Measurements from ENCODE around the gene ARHGAP33. TPM values are rescaled to one million over a fixed set of nuclear protein-coding genes. Genes with fewer than 3 reads are reported as not detected.
A peak's percentile ranks its signal among the peaks of the same experiment; 100 is the strongest.

ARHGAP33 gene
- polyA plus RNA-seq, 6 donors from 2014 or later = 0.58 TPM; not detected in 5

- Mint-ChIP-seq H3K4me3 (peak overlapping the region in 2 of 8 donors; percentile 29 to 70), H3K27ac (peak overlapping the region in 3 of 6 donors; percentile 32 to 88 (median 56)), H3K27me3 (no peaks in the 10 kb centered on the region), H3K36me3 (peaks cover 0 to 45% of the 10 kb centered on the region in 2 donors), H3K4me1 (peaks cover 44 to 56% (median 46%) of the 10 kb centered on the region in 3 donors), H3K9me3 (no peaks in the 10 kb centered on the region)
- DNase-seq = no peak
- ATAC-seq (ENCODE audit: low read depth in 2 of 2) = no peak
Observed at GRCh38 chr19:35734889-35735288, 40.5 kb upstream of the ARHGAP33 start.

DNA sequence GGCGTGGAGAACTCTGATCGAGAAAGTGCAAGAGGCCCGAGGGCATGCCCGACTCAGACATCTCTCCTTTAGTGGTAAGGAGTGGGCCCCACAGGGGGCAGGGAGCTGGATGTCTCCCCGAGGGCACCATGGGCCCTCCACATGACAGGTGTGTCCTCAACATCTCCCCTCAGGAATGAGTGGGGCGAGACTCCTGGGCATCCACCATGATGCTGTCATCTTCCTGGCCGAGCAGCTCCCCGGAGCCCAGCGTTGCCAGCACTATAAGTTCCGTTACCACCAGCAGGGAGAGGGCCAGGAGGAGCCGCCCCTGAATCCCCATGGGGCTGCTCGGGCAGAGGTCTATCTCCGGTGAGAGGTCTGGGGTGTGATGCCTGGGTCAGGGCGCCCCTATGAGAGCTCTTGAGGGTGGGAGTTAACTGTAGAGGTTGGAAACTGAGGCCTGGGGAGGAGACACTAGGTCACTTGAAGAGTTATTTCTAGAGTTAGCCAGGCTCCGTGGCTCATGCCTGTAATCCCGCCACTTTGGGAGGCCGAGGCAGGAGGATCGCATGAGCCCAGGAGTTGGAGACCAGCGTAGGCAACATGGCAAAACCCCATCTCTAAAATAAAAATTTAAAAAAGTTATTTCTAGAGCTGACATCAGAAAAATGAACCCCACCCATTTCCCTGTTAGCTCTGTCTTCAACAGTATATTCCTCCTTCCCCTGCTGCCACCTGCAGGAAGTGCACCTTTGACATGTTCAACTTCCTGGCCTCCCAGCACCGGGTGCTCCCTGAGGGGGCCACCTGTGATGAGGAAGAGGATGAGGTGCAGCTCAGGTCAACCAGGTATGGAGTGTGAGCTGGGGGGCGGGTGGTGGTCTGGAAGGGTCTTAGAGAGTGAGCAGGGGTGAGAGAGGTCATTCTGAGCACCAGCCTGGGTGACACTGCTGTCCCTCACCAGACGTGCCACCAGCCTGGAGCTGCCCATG is 38.2 kb upstream of the ARHGAP33 start:
- Mint-ChIP-seq H3K4me1 (peaks cover 34 to 64% (median 46%) of the 10 kb centered on the region in 3 donors), H3K9me3 (no peaks in the 10 kb centered on the region), H3K27ac (peak overlapping the region in 5 of 6 donors; percentile 57 to 92 (median 73)), H3K4me3 (peak overlapping the region in 4 of 8 donors; percentile 15 to 65 (median 30)), H3K27me3 (no peaks in the 10 kb centered on the region), H3K36me3 (peaks cover 0 to 31% of the 10 kb centered on the region in 2 donors)
- DNase-seq = no peak
- ATAC-seq (ENCODE audit: low read depth in 2 of 2) = no peak

DNA sequence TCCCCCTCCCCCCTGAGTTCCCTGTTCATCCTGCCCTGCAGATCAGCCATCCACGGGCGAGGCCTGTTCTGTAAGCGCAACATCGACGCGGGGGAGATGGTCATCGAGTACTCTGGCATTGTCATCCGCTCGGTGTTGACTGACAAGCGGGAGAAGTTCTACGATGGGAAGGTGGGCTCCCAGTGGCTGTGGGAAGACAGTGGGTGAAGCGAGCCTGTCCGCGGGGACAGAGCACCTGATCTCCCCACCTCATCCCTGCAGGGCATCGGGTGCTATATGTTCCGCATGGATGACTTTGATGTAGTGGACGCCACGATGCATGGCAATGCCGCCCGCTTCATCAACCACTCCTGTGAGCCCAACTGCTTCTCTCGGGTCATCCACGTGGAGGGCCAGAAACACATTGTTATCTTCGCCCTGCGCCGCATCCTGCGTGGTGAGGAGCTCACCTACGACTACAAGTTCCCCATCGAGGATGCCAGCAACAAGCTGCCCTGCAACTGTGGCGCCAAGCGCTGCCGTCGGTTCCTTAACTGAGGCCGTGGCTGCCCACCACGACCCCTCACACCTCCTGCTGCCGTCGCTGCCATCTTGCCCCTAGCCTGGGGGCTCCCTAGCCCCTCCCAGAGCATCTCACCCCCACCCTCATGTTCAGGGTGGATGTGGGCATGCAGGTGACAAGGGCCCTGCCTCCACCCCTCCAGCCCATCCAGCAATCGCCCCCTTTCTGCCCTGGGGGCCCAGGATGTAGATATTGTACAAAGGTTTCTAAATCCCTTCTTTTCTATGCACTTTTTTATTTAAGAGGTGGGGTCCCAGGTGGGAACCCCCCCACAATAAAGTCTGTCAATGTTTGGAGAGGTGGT is 37.1 kb upstream of the ARHGAP33 start:
- H3K27ac Mint-ChIP-seq = peak overlapping the region in 5 of 6 donors; percentile 15 to 88 (median 51)
- DNase-seq = no peak
- H3K36me3 Mint-ChIP-seq = peaks cover 0 to 37% of the 10 kb centered on the region in 2 donors
- no peak for ATAC-seq (ENCODE audit: low read depth in 2 of 2)
- peak overlapping the region in 7 of 8 donors; percentile 21 to 87 (median 63) for H3K4me3 Mint-ChIP-seq
- H3K9me3 Mint-ChIP-seq = no peaks in the 10 kb centered on the region
- peaks cover 40 to 71% (median 56%) of the 10 kb centered on the region in 3 donors for H3K4me1 Mint-ChIP-seq
- no peaks in the 10 kb centered on the region for H3K27me3 Mint-ChIP-seq

DNA sequence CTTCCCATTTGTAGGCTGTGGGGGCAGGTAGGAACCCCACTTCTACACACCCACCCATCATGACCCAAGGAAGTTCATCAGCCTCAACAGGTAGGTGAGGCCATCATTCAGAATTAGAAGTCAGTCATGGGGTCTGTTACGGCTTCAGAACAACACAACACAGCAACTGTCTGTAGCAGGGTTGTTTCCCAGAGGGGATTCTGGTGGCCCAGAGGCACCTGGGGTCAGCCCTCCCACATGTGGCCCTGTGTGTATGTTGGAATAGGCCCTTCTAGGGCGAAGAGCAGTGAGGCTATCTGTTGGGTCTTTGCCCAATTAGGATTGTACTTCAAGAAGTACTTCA is 36.5 kb upstream of the ARHGAP33 start:
- H3K27ac Mint-ChIP-seq = peak overlapping the region in 4 of 6 donors; percentile 15 to 88 (median 56)
- peak overlapping the region; percentile 21 to 94 (median 74) for H3K4me3 Mint-ChIP-seq
- H3K4me1 Mint-ChIP-seq = peaks cover 39 to 73% (median 58%) of the 10 kb centered on the region in 3 donors

GRCh38 chr19:35739275-35740107 is 35.9 kb upstream of the ARHGAP33 start:
- H3K27me3 Mint-ChIP-seq = no peaks in the 10 kb centered on the region
- H3K4me3 Mint-ChIP-seq = peak overlapping the region; percentile 85 to 98 (median 94)
- peak overlapping the region in 2 of 6 donors; percentile 88 to 94 for H3K27ac Mint-ChIP-seq
- H3K4me1 Mint-ChIP-seq = peaks cover 37 to 73% (median 60%) of the 10 kb centered on the region in 3 donors
- no peaks in the 10 kb centered on the region for H3K9me3 Mint-ChIP-seq
- DNase-seq = no peak
- peaks cover 0 to 29% of the 10 kb centered on the region in 2 donors for H3K36me3 Mint-ChIP-seq
- ATAC-seq (ENCODE audit: low read depth in 2 of 2) = no peak

More for the DNA sequence above, 36.5 kb upstream of the ARHGAP33 start:
- Mint-ChIP-seq H3K9me3 (no peaks in the 10 kb centered on the region), H3K36me3 (peaks cover 0 to 35% of the 10 kb centered on the region in 2 donors), H3K27me3 (no peaks in the 10 kb centered on the region)
- ATAC-seq (ENCODE audit: low read depth in 2 of 2) (no peak), DNase-seq (no peak)

DNA sequence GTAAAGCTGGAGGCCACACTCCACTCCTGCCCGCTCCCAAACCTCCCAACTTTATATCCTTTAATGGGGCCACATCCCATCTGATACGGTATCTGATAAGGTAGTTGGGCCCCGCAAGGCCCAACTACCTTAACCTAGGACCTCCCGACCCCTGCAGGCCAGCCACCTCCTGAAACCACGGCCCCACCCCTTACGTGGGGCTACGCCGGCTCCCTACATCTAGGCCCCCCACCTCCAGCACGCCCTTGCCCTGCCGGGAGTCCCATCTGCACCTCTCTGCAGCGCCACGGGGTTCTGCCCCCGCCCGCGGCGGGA is 35.3 kb upstream of the ARHGAP33 start:
- no peak for DNase-seq
- H3K36me3 Mint-ChIP-seq = peaks cover 0 to 24% of the 10 kb centered on the region in 2 donors
- H3K9me3 Mint-ChIP-seq = no peaks in the 10 kb centered on the region
- H3K4me1 Mint-ChIP-seq = peaks cover 37 to 68% (median 63%) of the 10 kb centered on the region in 3 donors
- peak overlapping the region; percentile 85 to 98 (median 94) for H3K4me3 Mint-ChIP-seq
- ATAC-seq (ENCODE audit: low read depth in 2 of 2) = peak; percentile 3 to 6
- peak overlapping the region in 2 of 6 donors; percentile 94 to 98 for H3K27ac Mint-ChIP-seq
- no peaks in the 10 kb centered on the region for H3K27me3 Mint-ChIP-seq

GRCh38 chr19:35740423-35741202 is 34.8 kb upstream of the ARHGAP33 start:
- peaks cover 0 to 21% of the 10 kb centered on the region in 2 donors for H3K36me3 Mint-ChIP-seq
- H3K4me1 Mint-ChIP-seq = peaks cover 35 to 67% (median 65%) of the 10 kb centered on the region in 3 donors
- DNase-seq (peak; percentile 92), ATAC-seq (ENCODE audit: low read depth in 2 of 2) (peak; percentile 61 to 64)
- peak overlapping the region; percentile 61 to 98 (median 94) for H3K27ac Mint-ChIP-seq
- peaks cover 0 to 2% (median 0%) of the 10 kb centered on the region in 7 donors for H3K9me3 Mint-ChIP-seq
- H3K4me3 Mint-ChIP-seq = peak overlapping the region; percentile 85 to 98 (median 94)
- no peaks in the 10 kb centered on the region for H3K27me3 Mint-ChIP-seq

DNA sequence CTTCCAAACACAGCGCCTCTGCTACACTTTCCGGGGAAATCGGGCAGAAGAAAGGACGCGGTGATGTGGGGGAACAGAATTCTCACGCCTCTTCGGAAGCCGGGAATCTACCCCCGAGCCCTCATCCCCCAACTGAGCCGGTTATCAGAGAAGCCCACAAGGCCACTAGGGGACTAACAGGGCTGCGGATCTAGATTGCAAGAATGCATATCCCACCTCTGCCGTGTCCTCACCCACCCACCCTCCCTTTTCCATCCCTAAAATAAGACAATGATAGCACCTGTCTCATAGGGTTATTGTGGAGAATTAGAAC is 34.2 kb upstream of the ARHGAP33 start:
- H3K4me3 Mint-ChIP-seq = peak overlapping the region; percentile 85 to 98 (median 95)
- H3K27ac Mint-ChIP-seq = peak overlapping the region; percentile 61 to 99 (median 96)
- ATAC-seq (ENCODE audit: low read depth in 2 of 2) (no peak), DNase-seq (no peak)
- H3K27me3 Mint-ChIP-seq = no peaks in the 10 kb centered on the region
- H3K9me3 Mint-ChIP-seq = peaks cover 0 to 2% (median 0%) of the 10 kb centered on the region in 7 donors
- H3K36me3 Mint-ChIP-seq = peaks cover 0 to 15% of the 10 kb centered on the region in 2 donors
- H3K4me1 Mint-ChIP-seq = peaks cover 38 to 72% (median 70%) of the 10 kb centered on the region in 3 donors

DNA sequence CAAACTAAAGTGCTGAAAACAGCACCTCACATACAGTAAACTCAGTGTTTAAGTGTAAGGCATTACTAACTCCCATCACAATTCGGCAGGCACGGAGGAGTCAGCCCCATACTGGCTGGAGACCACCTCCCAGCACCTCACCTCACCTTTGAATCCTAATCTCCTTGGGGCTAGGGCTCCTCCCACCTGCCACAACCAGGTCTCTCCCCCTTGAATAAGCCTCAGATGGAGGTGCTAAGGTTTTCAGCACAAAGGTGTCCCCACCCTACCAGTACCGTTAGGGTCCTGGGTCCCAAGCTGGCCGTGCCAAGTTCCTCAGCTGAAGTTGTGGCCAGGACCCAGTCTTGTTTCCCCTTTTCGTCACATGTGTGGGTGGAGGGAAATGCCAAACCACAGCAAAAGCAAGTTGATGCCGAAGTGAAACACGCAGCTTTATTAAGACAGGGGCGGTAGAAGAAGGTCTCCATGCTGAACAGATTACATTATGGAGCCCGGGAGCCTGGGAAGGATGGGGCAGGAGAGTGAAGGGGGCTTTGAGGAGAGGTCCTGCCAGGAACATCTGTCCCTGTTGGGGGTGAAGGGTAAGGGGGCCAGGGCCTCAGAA is 33.1 kb upstream of the ARHGAP33 start, which contains the start of gene IGFLR1:
IGFLR1 (minus strand) TSS at position 332 of the 604 bp plus-strand sequence. CDS start 1,272 bp downstream, outside the sequence.
- H3K4me3 Mint-ChIP-seq = peak within 1 kb of the TSS; percentile 85 to 97 (median 94)
- no peaks in the 10 kb centered on the region for H3K27me3 Mint-ChIP-seq
- DNase-seq (peak; percentile 85), ATAC-seq (ENCODE audit: low read depth in 2 of 2) (peak; percentile 27 to 32)
- H3K27ac Mint-ChIP-seq = peak within 1 kb of the TSS; percentile 98 to 99 (median 98)
- peaks cover 33 to 70% (median 70%) of the 10 kb centered on the region in 3 donors for H3K4me1 Mint-ChIP-seq
- peaks cover 0 to 2% (median 0%) of the 10 kb centered on the region in 7 donors for H3K9me3 Mint-ChIP-seq
- peaks cover 0 to 8% of the 10 kb centered on the region in 2 donors for H3K36me3 Mint-ChIP-seq

GRCh38 chr19:35743640-35744429 is 31.5 kb upstream of the ARHGAP33 start:
- DNase-seq (no peak), ATAC-seq (ENCODE audit: low read depth in 2 of 2) (no peak)
- H3K27me3 Mint-ChIP-seq = no peaks in the 10 kb centered on the region
- peaks cover 0 to 2% (median 0%) of the 10 kb centered on the region in 7 donors for H3K9me3 Mint-ChIP-seq
- H3K27ac Mint-ChIP-seq = peak overlapping the region; percentile 78 to 100 (median 98)
- H3K4me1 Mint-ChIP-seq = peaks cover 32 to 73% (median 67%) of the 10 kb centered on the region in 3 donors
- H3K36me3 Mint-ChIP-seq = peaks cover 0 to 8% of the 10 kb centered on the region in 2 donors
- peak overlapping the region; percentile 85 to 100 (median 96) for H3K4me3 Mint-ChIP-seq
